Endothelial cell of umbilical vein (primary cell): Measurements from ENCODE around the gene L2HGDH. TPM values are rescaled to one million over a fixed set of nuclear protein-coding genes. Genes with fewer than 3 reads are reported as not detected.

Experiments
- BruUV-seq: library from RNA; stranded (reverse); fragments of 400-500 nt; replicated peaks from 2 replicates; lab custom pipeline; 2021; lab: Mats Ljungman, UMichigan
- CTCF ChIA-PET: fragments of 300-600, 350-600 bp; sonication (Branson Sonifier 250); formaldehyde crosslinking; loops from one replicate; lab custom pipeline; 2021; ENCODE audit warnings: antibody characterized with exemption, inconsistent platforms; lab: Charles Lee
- POLR2A ChIA-PET: fragments of 300-600, 350-600 bp; sonication (Branson Sonifier 250); formaldehyde crosslinking; loops from one replicate; lab custom pipeline; 2021; ENCODE audit warnings: antibody characterized with exemption, inconsistent platforms; lab: Charles Lee
- DNase-seq: peaks from one replicate; pipeline ENCODE4 v3.0.0-alpha.2; 2011; ENCODE audit warnings: low read depth, low spot score
- FAIRE-seq: peaks from 2 replicates; lab custom pipeline; 2011; peaks lifted over from hg19 to GRCh38; lab: Jason Lieb, UNC
- H2AFZ ChIP-seq: 2 replicates; pipeline ENCODE4 v1.6.0; 2012; ENCODE audit warnings: low read depth, low read length, control low read depth, inconsistent platforms
- H3K27ac ChIP-seq: 2 replicates; pipeline ENCODE4 v1.5.1; 2011; ENCODE audit warnings: low read depth, mild to moderate bottlenecking, control low read depth, low read length, moderate library complexity; ENCODE audit not compliant: insufficient read depth
- H3K27me3 ChIP-seq, 2 experiments: 2 replicates each; pipeline versions ENCODE4 v1.6.0 to v1.6.1; 2011; ENCODE audit warnings: low read length in 2 of 2, mixed read lengths in 1 of 2; ENCODE audit not compliant: control insufficient read depth in 2 of 2, insufficient read depth in 2 of 2
- H3K36me3 ChIP-seq, 2 experiments: 2 replicates in 1 of 2; 3 replicates in 1 of 2; pipeline ENCODE4 v1.5.1; 2011; ENCODE audit warnings: low read length in 2 of 2, mild to moderate bottlenecking in 1 of 2, moderate library complexity in 1 of 2; ENCODE audit not compliant: control insufficient read depth in 2 of 2, insufficient read depth in 2 of 2; ENCODE audit errors: extremely low read depth in 1 of 2
- H3K4me1 ChIP-seq: 3 replicates; pipeline ENCODE4 v1.5.1; 2011; ENCODE audit warnings: mild to moderate bottlenecking, low read length; ENCODE audit not compliant: control insufficient read depth, insufficient read depth; ENCODE audit errors: extremely low read depth
- H3K4me2 ChIP-seq: 2 replicates; pipeline ENCODE4 v1.6.1; 2011; ENCODE audit warnings: low read length, control low read depth, mixed read lengths; ENCODE audit not compliant: insufficient read depth
- H3K4me3 ChIP-seq, 3 experiments: fragments of 200-600 bp in 1 of 3; sonication (generic), shearing (Covaris generic) in 1 of 3; replicated peaks in 1 of 3; 2 replicates each; pipeline ENCODE4 v1.5.1; 2011 to 2016; ENCODE audit warnings: control low read depth in 3 of 3, low read length in 3 of 3, mild to moderate bottlenecking in 2 of 3, inconsistent platforms in 1 of 3, low read depth in 1 of 3, moderate library complexity in 1 of 3; ENCODE audit not compliant: insufficient read depth in 1 of 3
- H3K79me2 ChIP-seq: 2 replicates; pipeline ENCODE4 v1.6.0; 2012; ENCODE audit warnings: low read length, inconsistent platforms; ENCODE audit not compliant: control insufficient read depth, insufficient read depth
- H3K9ac ChIP-seq: replicated peaks from 2 replicates; pipeline ENCODE3; 2011; ENCODE audit warnings: low read length, control low read depth; ENCODE audit not compliant: insufficient read depth; ENCODE audit errors: extremely low read depth
- H3K9me1 ChIP-seq: replicated peaks from 3 replicates; pipeline ENCODE4 v1.6.0; 2011; ENCODE audit warnings: mild to moderate bottlenecking, low read length; ENCODE audit not compliant: control insufficient read depth, insufficient read depth; ENCODE audit errors: extremely low read depth
- H3K9me3 ChIP-seq: replicated peaks from 2 replicates; pipeline ENCODE4 v1.5.1; 2012; ENCODE audit warnings: low read length, inconsistent platforms; ENCODE audit not compliant: control insufficient read depth, insufficient read depth
- H4K20me1 ChIP-seq: replicated peaks from 2 replicates; pipeline ENCODE3; 2011; ENCODE audit warnings: mild to moderate bottlenecking, low read length; ENCODE audit not compliant: control insufficient read depth, insufficient read depth; ENCODE audit errors: extremely low read depth
- CTCF ChIP-seq, 2 donors: IDR thresholded peaks; 1 replicate in 1 of 2; 2 replicates in 1 of 2; pipeline ENCODE4 v1.5.1; 2011; ENCODE audit warnings: low read length in 2 of 2, mild to moderate bottlenecking in 2 of 2, moderate library complexity in 2 of 2, control low read depth in 1 of 2, inconsistent platforms in 1 of 2, low read depth in 1 of 2; ENCODE audit not compliant: insufficient read depth in 1 of 2; ENCODE audit errors: extremely low read depth in 1 of 2
- EZH2 ChIP-seq: IDR thresholded peaks from 2 replicates; pipeline ENCODE4 v1.6.1; 2012; ENCODE audit warnings: borderline replicate concordance, low read depth, mild to moderate bottlenecking, moderate library complexity, low read length, inconsistent platforms; ENCODE audit not compliant: severe bottlenecking
- FOS ChIP-seq: IDR thresholded peaks from 2 replicates; pipeline ENCODE4 v1.6.1; 2011; ENCODE audit warnings: mild to moderate bottlenecking, low read length, moderate library complexity, borderline replicate concordance; ENCODE audit not compliant: insufficient read depth
- GATA2 ChIP-seq: IDR thresholded peaks from 2 replicates; pipeline ENCODE4 v1.7.0; 2011; ENCODE audit warnings: low read depth, mild to moderate bottlenecking, moderate library complexity, mixed read lengths, low read length; ENCODE audit not compliant: insufficient read length, insufficient read depth
- JUN ChIP-seq: IDR thresholded peaks from 2 replicates; pipeline ENCODE4 v1.6.1; 2011; ENCODE audit warnings: borderline replicate concordance, low read depth; ENCODE audit not compliant: insufficient read length, insufficient read depth
- MAX ChIP-seq: IDR thresholded peaks from 2 replicates; pipeline ENCODE4 v1.6.1; 2011; ENCODE audit not compliant: insufficient read depth, insufficient read length
- MYC ChIP-seq: IDR thresholded peaks from one replicate; pipeline ENCODE4 v1.6.1; 2011; ENCODE audit warnings: mild to moderate bottlenecking, low read depth, low read length
- POLR2A ChIP-seq: IDR thresholded peaks from 2 replicates; pipeline ENCODE4 v1.6.1; 2012; ENCODE audit warnings: low read depth, mild to moderate bottlenecking, control low read depth, low read length
- POLR2AphosphoS5 ChIP-seq: IDR thresholded peaks from 2 replicates; pipeline ENCODE4 v1.6.1; 2012; ENCODE audit warnings: low read depth, mild to moderate bottlenecking, control low read depth, low read length, moderate library complexity; ENCODE audit not compliant: insufficient read depth
- dilution Hi-C: fragments of 300-500 bp; cut with MboI; formaldehyde crosslinking; loops from one replicate; pipeline ENCODE4 v1.15.0; 2019; ENCODE audit warnings: low sequenced_read_pairs; ENCODE audit not compliant: extremely low pct_ligation_motif_present
- intact Hi-C: fragments of 100-400 bp; cut with micrococcal nuclease; formaldehyde crosslinking; loops from one replicate; pipeline ENCODE4 v1.10.0; 2022
- polyA plus RNA-seq, 4 experiments: library from polyadenylated mRNA; depleted of rRNA in 3 of 4; stranded (reverse) in 3 of 4; unstranded in 1 of 4; fragments of >200 nt; gene quantifications; 2 replicates each; pipeline versions ENCODE4 v1.2.1 to v1.2.3, GENCODE V29; 2011 to 2012; ENCODE audit warnings: missing spikeins in 1 of 4
- total RNA-seq: library from RNA; stranded (reverse); gene quantifications from 2 replicates; pipeline ENCODE4 v1.2.3, GENCODE V29; 2021

L2HGDH gene
- total and polyA plus RNA-seq, 2 donors (not counting 3 experiments of a cell fraction or from before 2014, with no cell fraction given): 2.5 to 5.3 TPM

- BruUV-seq: no TSS peak
- intact Hi-C loops (no loop called here), dilution Hi-C loops (no loop called here)
- POLR2A ChIA-PET: no interaction called here
- DNase-seq (no peak), FAIRE-seq (no peak)
- H3K9me3 ChIP-seq: no peaks in the 10 kb centered on the region
- no peak overlapping the region for H3K4me3 ChIP-seq
- no peaks in the 10 kb centered on the region for H4K20me1 ChIP-seq
- no peaks in the 10 kb centered on the region for H3K27me3 ChIP-seq
- H3K27ac ChIP-seq: no peak overlapping the region
- H3K36me3 ChIP-seq: peaks cover 2% of the 10 kb centered on the region in 2 experiments
- no peak overlapping the region for H3K4me2 ChIP-seq
- no peak overlapping the region for H2AFZ ChIP-seq
- TF ChIP-seq GATA2: no peak
- no peak for TF ChIP-seq POLR2AphosphoS5
- TF ChIP-seq MAX: no peak
- no peak for TF ChIP-seq POLR2A
- TF ChIP-seq FOS: no peak
- TF ChIP-seq CTCF (IDR thresholded peaks at IDR 0.05; ENCODE audit: extremely low read depth in 1 of 2, insufficient read depth in 1 of 2, low read depth in 1 of 2, low read length in 2 of 2): no peak
- no peak for TF ChIP-seq MYC
- TF ChIP-seq JUN: no peak
- TF ChIP-seq EZH2: no peak
- H3K9me1 ChIP-seq: no peaks in the 10 kb centered on the region
- H3K4me1 ChIP-seq: peaks cover 21% of the 10 kb centered on the region
- H3K9ac ChIP-seq: no peak overlapping the region
- CTCF ChIA-PET: interaction anchor here (2.3 kb wide), 1 partner anchor 11 kb away, joined by 17 read pairs; no protein-coding TSS in a partner anchor
- H3K79me2 ChIP-seq: no peaks in the 10 kb centered on the region
Measured at GRCh38 chr14:50331596-50331995, 19.6 kb upstream of the L2HGDH start.
